ENCODE measurements around the gene PFDN1. TPM values are rescaled to one million over a fixed set of nuclear protein-coding genes. Genes with fewer than 3 reads are reported as not detected.
A peak's percentile ranks its signal among the peaks of the same experiment; 100 is the strongest.

PFDN1 gene
- total RNA-seq, 6 experiments from 2014 or later: 75.0 to 95.8 (median 89.0) TPM

- TF ChIP-seq, protein P1, sequence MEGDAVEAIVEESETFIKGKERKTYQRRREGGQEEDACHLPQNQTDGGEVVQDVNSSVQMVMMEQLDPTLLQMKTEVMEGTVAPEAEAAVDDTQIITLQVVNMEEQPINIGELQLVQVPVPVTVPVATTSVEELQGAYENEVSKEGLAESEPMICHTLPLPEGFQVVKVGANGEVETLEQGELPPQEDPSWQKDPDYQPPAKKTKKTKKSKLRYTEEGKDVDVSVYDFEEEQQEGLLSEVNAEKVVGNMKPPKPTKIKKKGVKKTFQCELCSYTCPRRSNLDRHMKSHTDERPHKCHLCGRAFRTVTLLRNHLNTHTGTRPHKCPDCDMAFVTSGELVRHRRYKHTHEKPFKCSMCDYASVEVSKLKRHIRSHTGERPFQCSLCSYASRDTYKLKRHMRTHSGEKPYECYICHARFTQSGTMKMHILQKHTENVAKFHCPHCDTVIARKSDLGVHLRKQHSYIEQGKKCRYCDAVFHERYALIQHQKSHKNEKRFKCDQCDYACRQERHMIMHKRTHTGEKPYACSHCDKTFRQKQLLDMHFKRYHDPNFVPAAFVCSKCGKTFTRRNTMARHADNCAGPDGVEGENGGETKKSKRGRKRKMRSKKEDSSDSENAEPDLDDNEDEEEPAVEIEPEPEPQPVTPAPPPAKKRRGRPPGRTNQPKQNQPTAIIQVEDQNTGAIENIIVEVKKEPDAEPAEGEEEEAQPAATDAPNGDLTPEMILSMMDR (IDR thresholded peaks at IDR 0.05): no peak
- Mint-ChIP-seq H3K4me1 (ENCODE audit: low read depth) (peaks cover 4% of the 10 kb centered on the region), H3K36me3 (ENCODE audit: low read depth) (peaks cover 5% of the 10 kb centered on the region), H3K9me3 (no peaks in the 10 kb centered on the region), H3K4me3 (no peak overlapping the region), H3K27me3 (ENCODE audit: insufficient read depth) (no peaks in the 10 kb centered on the region), H3K27ac (no peak overlapping the region)
- no peak for DNase-seq
Measured at GRCh38 chr5:140267201-140267540, 35.7 kb downstream of the PFDN1 start.

- H3K4me3 Mint-ChIP-seq: no peak overlapping the region
Measured at GRCh38 chr5:140266471-140267200, 36.3 kb downstream of the PFDN1 start.

DNA sequence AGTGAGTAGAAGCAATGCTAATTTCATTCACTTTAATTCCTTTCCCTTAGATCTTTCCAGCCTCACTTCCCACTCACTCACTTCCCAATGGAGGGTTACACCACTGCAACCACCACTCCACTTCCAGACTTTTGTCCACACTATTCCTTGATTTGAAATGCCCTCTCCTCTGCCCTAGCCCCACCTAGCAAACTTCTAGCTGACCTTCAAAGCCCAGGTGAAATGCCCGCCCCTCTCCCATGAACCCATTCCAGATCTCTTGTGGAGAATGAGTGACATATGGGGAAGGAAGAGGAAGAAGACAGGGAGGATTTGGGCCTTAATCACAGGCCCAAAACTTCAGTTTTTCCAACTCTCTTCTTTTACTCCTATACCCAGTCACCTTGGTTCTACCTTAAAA, 37.1 kb downstream of the PFDN1 start:
- Mint-ChIP-seq H3K4me3 (no peak overlapping the region), H3K36me3 (ENCODE audit: low read depth) (peaks cover 5% of the 10 kb centered on the region), H3K27me3 (ENCODE audit: insufficient read depth) (no peaks in the 10 kb centered on the region), H3K9me3 (no peaks in the 10 kb centered on the region), H3K4me1 (ENCODE audit: low read depth) (peaks cover 18% of the 10 kb centered on the region), H3K27ac (peak overlapping the region; percentile 51)
- TF ChIP-seq, protein P1 (IDR thresholded peaks at IDR 0.05): no peak
- DNase-seq: no peak

More at GRCh38 chr5:140266471-140267200, 36.3 kb downstream of the PFDN1 start:
- Mint-ChIP-seq H3K9me3 (no peaks in the 10 kb centered on the region), H3K27me3 (ENCODE audit: insufficient read depth) (no peaks in the 10 kb centered on the region), H3K36me3 (ENCODE audit: low read depth) (peaks cover 5% of the 10 kb centered on the region), H3K4me1 (ENCODE audit: low read depth) (peaks cover 10% of the 10 kb centered on the region), H3K27ac (no peak overlapping the region)
- no peak for DNase-seq
- TF ChIP-seq, protein P1 (IDR thresholded peaks at IDR 0.05): no peak

- H3K27ac Mint-ChIP-seq: no peak overlapping the region; the same call in 1 of the 2 replicates
- H3K4me3 Mint-ChIP-seq: no peak overlapping the region
- TF ChIP-seq, protein P1 (IDR thresholded peaks at IDR 0.05): no peak
- peaks cover 17% of the 10 kb centered on the region for H3K36me3 Mint-ChIP-seq (ENCODE audit: low read depth)
- H3K27me3 Mint-ChIP-seq (ENCODE audit: insufficient read depth): no peaks in the 10 kb centered on the region
- no peaks in the 10 kb centered on the region for H3K9me3 Mint-ChIP-seq
- H3K4me1 Mint-ChIP-seq (ENCODE audit: low read depth): peaks cover 25% of the 10 kb centered on the region
- no peak for DNase-seq
Measured at GRCh38 chr5:140262839-140263238, 40.1 kb downstream of the PFDN1 start.

DNA sequence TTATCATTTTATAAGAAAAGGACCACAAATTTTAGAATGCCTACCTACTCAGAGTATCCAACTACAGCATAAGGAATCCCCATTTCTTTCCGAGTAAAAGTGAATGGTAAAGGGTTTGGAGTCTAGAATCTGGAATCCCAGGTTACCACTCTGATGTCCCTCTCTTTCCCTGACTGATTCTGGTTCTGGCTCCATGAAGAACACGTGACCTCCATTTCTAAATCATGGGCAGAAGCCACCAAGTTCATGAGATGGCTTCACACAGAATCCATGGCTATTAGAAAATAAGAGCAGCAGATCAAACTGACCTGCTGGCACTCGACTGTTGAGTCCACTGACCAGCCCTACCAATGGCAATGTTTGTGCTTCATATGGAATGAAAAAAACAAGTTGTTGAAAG, 40.7 kb downstream of the PFDN1 start:
- no peak for DNase-seq
- Mint-ChIP-seq H3K4me1 (ENCODE audit: low read depth) (peaks cover 25% of the 10 kb centered on the region), H3K4me3 (no peak overlapping the region), H3K9me3 (no peaks in the 10 kb centered on the region), H3K27me3 (ENCODE audit: insufficient read depth) (no peaks in the 10 kb centered on the region), H3K27ac (peak overlapping the region; percentile 92), H3K36me3 (ENCODE audit: low read depth) (peaks cover 21% of the 10 kb centered on the region)
- TF ChIP-seq, protein P1 (IDR thresholded peaks at IDR 0.05): no peak
